GM19452 (cell line): ENCODE results near the gene ESYT2.
A peak's percentile ranks its signal among the peaks of the same experiment; 100 is the strongest.
"Not testable (repeated sequence)": the region's sequence is repeated elsewhere in the genome, so short reads cannot be mapped to it uniquely, and the experiment has no call there.

Experiments
- ATAC-seq: cut with Tn5 transposase; IDR thresholded peaks from one replicate; pipeline ENCODE4 v1.9.1; 2021; ENCODE audit not compliant: unreplicated experiment

ESYT2 gene

DNA sequence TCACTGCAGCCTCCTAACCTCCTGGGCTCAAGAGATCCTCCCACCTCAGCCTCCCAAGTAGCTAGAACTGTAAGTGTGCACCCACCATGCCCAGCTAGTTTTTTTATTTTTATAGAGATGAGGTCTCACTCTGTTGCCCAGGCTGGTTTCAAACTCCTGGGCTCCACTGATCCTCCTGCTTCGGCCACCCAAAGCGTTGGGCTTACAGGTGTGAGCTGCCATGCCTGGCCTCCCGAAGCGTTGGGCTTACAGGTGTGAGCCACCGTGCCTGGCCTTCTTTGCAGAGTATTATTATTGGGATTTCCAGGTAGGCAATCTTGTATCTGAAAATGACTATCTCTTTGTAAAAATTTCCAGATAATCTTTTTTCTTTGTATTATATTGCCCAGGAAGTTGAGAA lies 101.6 kb downstream of the ESYT2 start:
- no peak for ATAC-seq

DNA sequence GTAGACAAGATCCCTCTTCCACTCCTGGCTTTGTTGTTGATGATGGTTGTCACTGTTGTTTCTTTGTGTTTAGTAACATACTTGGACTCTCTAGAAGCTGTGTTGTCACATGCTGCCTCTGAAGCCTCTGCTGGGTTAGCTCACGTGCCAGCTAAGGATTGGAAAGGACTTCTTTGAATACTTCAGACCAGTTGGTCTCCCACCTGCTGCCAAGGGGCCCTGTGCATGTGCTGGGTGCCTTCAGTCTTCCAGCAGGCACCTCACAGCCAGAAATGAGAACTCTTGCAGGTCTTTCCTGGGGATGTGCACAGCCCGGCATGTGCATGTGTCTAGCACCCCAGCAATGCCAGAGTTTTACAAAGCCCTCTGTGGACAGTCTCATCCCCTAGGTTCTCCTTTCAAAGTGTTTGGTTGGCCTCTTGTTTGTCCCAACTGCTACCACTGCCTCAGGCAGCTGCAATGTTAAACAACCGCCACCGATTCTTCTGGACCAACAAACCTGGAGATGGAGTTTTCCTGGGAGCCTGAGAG lies 103.0 kb downstream of the ESYT2 start:
- no peak for ATAC-seq

DNA sequence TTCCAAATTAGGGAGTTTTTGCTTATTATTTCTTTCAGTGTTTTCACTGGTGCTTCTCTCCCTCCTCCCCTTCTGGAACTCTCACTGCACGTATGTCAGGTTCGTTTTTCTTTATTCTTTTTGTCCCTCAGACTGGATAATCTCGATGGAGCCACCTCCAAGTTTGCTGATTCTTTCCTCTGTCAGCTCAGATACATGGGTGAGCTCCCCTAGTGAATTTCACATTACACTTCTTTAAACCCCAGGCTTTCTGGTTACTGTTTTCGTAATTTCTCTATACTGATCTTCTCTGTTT lies 103.9 kb downstream of the ESYT2 start:
- ATAC-seq: no peak

DNA sequence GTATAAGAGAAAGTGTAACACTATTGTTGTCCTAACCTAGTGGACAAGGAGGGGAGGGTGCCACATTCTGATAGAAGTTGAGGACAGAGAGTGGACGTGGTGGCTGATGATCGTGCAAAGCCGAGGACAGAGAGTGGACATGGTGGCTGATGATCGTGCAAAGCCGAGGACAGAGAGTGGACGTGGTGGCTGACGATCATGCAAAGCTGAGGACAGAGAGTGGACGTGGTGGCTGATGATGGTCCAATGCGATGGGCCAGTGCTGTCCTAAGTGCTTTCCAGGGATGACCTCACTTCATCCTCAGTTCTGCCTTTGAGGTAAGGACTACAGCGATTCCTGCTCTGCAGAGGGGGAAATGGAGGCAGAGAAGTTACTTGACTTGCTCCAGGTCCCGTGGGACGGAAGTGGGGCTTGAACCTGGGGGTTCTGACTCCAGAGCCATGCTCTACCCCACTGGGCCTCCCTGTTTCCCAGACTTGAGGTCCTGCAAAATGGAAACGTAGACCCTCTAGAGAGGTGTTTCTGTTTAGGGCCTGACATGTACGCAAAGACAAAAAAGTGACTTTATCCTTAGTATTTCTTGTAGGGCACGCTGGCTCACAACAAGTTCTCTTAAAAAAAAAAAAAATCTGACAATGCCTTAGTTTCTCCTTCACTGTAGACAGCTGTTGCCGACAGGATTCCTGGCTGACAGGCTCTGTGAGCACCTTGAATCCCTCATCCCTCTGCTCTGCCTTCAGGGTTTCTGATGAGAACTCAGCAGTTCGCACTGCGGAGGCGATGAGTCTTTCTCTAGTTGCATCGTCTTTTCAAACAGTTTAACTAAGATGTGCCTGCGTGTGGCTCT lies 104.4 kb downstream of the ESYT2 start:
- ATAC-seq: no peak

DNA sequence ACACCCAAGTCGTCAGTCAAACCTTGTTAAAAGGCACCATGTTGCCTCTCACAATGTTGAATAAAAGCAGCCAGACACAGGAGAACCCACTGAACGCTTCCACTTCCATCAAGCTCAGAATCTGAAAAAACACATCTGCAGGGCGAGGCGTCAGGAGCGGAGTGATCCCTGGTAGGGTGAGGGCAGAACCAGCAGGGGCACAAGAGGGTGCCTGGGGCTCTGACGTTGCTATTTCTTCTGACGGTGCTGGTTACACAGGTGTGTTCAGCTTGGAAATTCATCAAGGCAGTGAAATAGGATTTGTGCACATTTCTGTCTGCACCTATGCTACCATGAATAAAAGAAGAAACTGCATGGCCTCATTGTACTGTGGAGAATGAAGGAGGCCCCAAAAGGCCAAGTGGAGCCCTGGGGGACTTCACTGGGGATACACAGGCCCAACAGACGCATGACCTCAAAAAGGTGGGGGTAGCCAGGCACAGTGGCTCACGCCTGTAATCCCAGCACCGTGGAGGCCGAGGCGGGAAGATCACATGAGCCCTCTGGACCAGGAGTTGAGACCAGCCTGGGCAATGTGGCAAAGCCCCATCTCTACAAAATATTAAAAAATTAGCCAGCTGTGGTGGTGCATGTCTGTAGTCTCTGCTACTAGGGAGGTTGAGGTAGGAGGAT lies 105.5 kb downstream of the ESYT2 start:
- no peak for ATAC-seq

DNA sequence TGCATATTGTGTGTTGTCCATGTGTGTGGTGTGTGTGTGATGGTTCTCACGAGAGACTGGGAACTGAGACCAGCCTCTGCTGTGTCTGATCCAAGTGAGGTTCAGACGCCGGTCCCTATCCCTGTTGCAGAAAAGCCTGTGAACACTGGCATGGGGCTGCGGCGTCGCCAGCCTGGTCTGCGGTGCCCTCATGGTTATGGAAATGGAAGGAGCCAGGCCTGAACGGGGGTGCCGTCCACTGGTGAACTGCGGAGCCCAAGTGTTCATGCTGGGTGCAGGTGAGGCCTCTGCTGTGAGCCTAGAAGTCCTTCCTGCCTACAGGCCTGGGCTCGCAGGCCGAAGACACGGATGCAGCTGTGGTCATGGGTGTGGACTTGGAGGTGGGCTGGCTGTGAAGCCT lies 106.0 kb downstream of the ESYT2 start:
- ATAC-seq: no peak

DNA sequence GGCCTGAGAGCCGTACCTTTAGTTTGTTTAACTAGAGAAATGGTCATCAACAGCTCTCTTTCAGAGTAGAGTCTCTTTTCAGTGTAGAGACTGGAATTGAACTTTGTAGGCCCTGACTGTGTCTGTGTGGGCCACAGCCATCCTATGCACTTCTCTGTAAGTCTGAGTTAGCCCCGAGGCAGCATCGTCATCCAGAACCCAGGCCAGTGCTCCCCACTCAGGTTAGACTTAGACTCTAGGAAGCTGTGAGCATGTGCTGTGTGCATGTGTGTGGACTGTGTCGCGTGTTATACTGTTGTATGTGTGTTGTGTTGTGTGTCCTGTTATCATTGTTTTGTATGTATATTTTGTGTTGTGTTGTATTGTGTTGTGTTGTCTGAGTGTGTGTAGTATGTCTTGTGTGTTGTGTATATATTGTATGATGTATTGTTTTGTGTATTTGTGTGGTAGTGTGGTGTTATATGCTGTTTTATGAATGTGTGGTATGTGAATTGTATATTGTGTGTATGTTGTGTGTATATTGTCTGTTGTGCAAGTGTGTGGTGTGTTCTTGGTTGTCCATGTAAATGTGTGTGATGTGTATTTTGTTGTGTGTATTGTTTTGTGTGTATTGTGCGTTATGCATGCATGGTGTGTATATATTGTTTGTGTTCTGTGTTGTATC lies 106.6 kb downstream of the ESYT2 start:
- ATAC-seq: no peak

DNA sequence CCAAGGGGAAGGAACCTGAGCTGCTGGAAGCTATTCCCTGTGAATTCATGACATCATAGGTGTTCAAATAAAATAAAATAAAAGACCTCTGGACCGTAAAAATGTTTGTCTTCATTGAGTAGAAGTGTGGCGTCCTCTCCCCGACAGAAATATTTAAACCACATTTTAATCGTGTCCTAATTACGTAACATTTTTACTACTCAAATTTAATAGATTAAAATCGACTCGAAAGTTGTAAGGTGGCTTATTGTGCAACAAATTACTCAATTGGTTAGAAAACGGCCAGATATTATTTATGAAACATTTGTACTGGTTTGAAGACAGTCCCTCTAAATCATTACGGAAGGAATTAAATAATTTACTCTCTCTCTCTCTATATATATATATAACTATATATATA lies 109.2 kb downstream of the ESYT2 start:
- ATAC-seq: no peak

DNA sequence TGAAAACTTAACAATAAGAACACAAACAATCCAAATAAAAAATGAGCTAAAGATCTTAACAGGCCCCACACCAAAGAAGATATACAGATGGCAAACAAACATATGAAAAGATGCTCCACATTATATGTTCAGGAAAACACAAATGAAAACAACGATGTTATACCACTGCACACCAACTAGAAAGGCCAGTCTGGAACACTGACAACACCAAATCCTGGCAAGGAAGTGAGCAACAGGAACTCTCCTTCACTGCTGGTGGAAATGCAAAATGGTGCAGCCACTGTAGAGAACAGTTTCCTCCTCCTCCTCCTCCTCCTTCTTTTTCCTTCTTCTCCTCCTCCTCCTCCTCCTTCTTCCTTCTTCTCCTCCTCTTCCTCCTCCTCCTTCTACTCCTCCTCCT lies 112.5 kb downstream of the ESYT2 start:
- ATAC-seq: no peak

DNA sequence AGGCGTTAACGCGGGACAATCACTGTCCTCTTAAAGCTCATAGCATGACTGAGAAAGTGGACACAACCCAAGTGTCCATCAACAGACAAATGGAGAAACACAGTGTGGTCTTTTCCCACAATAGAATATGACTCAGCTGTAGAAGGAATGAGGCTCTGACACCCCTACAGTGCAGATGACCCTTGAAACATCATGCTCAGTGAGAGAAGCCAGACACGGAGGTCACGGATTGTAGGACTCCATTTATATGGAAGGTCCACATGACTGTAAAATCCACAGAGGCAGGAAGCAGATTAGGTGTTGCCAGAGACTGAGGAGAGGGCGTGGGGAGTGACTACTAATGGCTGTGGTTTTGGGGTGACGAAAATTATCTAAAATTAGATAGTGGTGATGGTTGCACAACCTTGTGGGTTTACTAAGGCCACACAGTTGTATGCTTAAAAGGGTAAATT lies 118.6 kb downstream of the ESYT2 start:
- ATAC-seq: peak; percentile 83

DNA sequence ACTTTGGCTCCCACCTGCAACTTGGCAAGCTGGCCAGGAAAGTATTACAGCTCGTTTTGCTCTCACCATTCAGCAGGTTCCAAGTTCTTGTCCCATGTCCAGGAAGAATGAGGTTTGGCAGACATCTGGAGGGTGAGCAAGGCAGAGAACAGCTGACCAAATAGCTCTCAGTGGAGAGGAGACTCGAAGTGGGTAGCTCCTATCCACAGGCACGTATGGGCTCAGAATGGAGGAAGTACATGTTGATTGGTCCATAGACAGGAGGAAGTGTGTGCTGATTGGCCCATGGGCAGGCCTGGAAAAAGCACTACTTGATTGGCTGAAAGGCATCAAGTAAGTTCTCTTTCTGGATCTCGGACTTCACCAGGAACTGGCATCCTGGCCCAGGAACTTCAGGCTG lies 121.7 kb downstream of the ESYT2 start:
- no peak for ATAC-seq

DNA sequence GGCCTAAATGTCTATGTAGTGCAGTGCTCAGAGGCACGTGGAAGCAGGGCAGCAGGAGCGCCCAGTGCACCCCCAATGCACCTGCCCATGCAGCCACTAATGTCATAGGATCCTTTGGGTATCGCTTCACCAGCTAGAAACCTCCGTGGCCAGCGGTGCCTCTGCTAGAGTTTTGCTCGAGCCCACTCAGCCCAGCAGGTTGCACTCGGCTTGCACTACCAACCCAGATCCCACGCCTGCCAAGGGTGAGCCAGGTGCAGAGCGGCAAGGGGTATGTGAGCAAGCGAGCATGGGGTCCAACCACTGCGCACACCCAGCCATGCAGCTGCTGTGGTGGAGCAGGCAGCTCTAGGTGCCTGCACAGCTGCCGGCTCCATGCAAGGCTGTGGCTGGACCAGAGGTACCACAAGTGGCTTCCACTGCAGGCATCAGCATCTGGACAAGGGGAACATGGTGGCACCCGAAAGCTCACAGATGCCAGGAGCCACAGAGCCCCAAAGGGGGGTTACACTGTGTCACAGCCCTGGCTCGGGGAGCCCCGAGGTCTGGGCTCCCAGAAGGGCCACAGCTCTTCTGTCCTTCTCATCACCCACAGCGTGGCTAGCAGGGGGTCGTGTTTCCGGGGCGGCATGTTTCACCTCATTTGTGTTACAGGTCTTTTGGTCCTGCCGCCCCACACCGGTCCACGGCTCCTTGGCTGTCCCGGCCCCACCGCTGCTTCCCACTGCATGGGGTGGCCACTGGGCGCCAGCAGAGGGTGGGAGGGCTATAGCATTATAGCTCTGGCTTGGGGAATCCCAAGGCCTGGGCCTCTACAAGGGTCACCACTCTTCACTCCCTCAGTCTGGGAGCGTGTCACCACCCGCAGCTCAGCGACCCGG lies 122.4 kb downstream of the ESYT2 start:
- ATAC-seq: no peak

DNA sequence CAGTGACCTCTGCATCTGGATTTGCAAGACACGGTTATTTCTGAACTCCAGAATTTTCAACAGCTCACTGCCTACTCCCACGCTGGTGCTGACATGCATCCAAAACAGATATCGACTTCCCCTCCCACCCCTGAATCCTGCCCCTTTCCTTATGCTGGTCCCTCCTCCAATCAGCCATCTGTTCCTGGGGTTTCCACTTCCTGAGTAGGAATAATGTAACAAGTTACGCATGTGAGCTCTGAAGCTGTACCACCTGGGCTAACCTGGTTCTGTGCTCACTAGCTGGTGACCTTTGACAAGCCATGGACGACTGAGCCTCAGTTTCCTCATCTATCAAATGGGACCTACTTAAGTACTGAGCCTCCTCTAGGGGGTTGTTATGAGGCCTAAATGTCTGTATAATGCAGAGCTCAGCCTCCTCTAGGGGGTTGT lies 123.0 kb downstream of the ESYT2 start:
- ATAC-seq: no peak

DNA sequence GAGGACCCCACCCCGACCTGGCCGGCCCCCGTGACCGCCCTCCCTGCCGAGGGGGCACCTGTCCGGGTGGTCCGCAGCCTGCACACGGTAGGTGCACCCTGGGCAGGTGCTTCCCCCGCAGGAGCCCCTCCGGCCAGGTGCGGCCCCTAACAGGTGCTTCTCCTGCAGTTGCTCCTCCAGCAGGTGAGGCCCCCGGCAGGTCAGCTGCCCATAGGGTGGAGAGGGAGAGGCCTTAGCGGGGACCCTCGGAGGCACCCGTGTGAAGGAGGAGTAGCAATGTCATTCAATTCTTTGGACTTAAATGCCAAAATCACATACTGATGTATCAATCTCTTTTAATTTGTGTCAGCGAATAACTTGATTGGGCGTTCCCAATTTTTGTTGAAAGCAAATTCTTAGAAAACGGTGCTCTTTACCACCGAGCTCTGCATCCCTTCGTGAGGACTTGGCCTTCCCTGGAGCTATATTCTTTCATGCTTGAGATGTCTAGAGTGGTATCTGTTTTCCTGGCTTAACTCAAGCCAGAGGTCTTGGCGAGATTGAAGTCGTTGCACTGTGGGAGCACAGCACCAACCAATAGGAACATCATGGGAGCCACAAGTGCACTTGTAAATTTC lies 124.0 kb downstream of the ESYT2 start:
- no peak for ATAC-seq

DNA sequence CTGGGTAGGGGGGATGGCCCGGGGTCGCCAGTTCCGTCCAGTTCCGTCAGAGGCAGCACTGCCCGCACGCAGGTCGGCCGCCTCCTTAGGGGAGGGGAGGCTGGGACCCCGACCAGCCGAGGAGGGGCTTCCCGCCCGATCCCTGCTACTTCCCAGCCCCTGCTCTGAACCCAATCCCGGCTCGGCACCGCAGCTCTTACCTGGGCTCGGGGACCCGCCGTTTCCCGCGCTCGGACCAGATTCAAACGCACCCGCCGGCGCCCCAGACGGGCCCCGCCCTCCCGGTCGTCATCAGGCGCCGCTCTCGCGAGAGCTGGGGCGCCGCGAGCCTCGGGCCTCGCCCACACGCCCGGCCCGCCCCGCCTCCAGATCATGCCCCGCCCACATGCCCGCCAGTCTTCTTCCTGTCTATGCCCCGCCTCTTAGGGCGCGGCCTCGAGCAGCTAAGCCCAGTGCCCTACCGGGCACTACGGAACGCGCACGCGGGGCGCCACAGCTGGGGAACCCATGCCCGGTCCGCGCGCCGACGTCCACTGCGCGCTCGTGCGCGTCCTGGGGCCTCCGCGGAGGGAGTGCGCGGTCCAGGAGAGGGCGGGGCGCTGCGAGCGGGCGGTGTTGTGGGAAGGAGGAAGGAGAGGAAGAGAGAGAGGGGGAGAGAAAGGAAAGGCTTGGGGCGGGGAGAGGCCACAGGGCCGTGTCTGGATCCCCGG lies 124.6 kb downstream of the ESYT2 start, which contains the start of gene NCAPG2:
Gene NCAPG2 (minus strand): TSS at position 281 of the 710 bp plus-strand sequence. CDS start 2,905 bp downstream, outside the sequence.
- ATAC-seq: peak; percentile 97

DNA sequence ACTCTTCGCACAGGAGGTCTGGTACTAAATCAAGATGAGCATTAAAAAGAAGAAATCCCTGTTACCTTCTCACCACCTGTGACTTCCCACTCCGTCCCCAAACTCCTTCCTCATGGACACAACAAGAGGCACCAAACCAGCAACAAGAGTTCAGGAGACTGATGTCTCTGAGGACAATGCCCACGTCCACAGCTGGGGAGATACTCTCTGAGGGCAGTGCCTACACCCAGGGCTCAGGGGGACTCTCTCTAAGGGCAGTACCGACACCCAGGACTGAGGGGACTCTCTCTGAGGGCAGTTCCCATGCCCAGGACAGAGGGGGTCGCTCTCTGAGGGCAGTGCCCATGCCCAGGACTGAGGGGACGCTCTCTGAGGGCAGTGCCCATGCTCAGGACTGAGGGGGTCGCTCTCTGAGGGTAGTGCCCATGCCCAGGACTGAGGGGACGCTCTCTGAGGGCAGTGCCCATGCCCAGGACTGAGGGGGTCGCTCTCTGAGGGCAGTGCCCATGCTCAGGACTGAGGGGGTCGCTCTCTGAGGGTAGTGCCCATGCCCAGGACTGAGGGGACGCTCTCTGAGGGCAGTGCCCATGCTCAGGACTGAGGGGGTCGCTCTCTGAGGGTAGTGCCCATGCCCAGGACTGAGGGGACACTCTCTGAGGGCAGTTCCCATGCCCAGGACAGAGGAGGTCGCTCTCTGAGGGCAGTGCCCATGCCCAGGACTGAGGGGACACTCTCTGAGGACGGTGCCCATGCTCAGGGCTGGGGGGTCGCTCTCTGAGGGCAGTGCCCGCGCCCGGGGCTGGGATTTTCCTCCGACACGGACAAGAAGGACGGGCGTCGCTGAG lies 125.4 kb downstream of the ESYT2 start:
- ATAC-seq: not testable (repeated sequence)

DNA sequence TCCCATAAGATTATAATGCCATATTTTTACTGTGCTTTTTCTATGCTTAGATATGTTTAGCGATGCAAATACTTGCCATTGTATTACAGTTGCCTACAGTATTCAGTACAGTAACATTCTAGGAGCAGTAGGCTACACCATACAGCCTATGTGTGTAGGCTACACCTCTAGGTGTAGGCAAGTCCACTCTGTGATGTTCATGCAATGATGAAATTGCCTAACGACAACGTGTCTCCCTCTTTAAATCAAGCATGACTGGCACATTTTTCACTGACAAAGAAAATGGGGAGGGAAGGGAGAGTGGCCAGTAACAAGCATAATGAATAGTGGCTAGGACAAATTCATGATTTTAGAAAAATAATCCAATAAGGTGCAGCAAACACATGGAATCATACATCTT lies 126.4 kb downstream of the ESYT2 start:
- no peak for ATAC-seq

DNA sequence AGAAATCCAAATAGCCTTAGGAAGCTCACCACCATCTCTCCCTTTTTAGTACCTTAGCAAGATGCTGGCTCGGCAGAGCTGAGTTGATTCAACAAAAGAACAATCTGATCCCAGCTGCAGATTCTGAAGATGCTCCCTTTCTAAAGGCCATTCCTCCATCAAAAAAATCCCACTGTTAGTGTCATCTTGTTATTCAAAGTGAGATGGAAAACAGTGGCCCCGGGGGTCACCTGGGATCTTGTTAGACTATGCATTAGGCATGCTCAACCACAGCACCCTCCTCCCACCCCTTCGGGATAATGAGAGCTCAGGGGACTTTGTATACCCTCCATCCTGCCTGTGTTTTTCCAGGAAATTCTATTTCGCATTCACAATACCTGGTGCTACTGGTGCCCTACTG lies 127.1 kb downstream of the ESYT2 start:
- ATAC-seq: no peak

DNA sequence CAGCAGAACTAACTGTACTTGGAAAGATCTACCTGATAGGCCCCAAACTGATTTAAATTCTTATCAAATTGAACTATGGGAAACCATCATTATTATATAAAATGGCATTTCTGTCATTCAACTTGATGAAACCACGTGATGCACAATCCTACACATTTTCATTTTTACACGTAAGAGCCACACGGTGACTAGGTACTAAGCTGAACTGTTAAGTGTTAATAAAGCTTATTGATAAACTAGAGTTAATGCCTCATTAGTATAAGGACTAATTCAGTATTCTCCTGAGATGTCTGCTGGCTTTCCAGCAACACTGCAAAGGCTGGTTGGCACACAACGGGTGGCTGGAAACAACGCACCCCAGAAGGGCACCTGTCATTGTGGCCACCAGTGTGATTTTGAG lies 129.3 kb downstream of the ESYT2 start:
- ATAC-seq: no peak
